HG02610 (cell line): ENCODE measurements around the gene ARSK.

ENCODE experiments used
- ATAC-seq: cut with Tn5 transposase; IDR thresholded peaks from one replicate; pipeline ENCODE4 v1.9.1; 2021; ENCODE audit warnings: mild to moderate bottlenecking, moderate library complexity; ENCODE audit not compliant: unreplicated experiment

ARSK gene, protein sequence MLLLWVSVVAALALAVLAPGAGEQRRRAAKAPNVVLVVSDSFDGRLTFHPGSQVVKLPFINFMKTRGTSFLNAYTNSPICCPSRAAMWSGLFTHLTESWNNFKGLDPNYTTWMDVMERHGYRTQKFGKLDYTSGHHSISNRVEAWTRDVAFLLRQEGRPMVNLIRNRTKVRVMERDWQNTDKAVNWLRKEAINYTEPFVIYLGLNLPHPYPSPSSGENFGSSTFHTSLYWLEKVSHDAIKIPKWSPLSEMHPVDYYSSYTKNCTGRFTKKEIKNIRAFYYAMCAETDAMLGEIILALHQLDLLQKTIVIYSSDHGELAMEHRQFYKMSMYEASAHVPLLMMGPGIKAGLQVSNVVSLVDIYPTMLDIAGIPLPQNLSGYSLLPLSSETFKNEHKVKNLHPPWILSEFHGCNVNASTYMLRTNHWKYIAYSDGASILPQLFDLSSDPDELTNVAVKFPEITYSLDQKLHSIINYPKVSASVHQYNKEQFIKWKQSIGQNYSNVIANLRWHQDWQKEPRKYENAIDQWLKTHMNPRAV

DNA sequence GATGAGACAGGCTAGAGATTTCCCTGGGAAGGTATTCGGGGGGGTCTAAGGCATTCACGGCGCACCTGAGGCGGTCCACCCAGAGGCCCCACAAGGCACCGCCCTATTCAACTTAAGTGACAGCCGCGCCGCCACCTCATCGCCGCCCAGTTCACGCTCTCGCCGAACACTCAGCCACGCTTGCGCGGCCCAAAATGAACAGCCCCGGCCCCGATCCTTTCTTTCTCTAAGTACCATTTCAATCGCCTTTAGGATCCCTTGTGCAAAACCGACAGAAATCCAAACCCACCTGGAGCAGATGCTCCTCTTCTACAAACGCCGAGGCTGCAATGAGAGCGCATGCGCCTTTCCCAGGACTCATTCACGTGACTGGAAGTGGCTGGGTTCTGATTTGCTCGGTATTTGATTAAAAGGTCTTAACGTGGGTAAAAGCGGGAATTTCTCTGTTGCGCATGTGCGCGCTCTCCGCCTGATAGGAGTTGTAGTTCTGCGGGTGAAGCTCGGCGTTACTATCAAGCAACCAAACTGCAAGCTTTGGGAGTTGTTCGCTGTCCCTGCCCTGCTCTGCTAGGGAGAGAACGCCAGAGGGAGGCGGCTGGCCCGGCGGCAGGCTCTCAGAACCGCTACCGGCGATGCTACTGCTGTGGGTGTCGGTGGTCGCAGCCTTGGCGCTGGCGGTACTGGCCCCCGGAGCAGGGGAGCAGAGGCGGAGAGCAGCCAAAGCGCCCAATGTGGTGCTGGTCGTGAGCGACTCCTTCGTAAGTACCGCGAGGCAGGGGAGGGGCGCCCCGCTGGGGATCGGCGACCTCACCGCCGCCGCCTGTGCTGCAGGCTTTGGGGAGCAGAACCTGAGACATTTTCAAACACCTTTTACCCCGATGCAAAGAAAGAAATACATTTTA, at the start of gene ARSK, which contains the start of gene SKIC3:
ARSK (plus strand) TSS at position 455 of the 902 bp plus-strand sequence; CDS start at position 633, 178 bp downstream.
SKIC3 (minus strand) TSS at position 331 of the 902 bp plus-strand sequence. CDS start 7,827 bp downstream, outside the sequence.
- ATAC-seq: peak; percentile 87

DNA sequence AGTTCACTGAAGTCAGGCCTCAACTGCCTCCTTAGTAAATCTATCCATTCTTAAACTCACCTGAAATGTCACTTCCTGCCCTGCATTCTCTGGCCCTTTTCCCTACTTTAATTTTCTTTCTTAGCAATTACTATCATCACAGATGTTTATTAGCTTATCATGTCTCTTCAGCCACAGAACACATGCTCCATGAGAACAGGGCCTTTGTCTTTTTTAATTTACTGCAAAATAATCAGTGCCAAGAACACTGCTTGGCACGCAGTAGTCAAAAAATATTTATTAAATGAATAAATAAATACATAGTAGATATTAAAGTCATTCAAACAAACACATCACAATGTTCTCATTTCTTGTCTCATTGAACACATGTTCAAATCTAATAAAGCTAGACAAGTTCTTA, 46.4 kb upstream of the ARSK start:
- ATAC-seq: no peak

DNA sequence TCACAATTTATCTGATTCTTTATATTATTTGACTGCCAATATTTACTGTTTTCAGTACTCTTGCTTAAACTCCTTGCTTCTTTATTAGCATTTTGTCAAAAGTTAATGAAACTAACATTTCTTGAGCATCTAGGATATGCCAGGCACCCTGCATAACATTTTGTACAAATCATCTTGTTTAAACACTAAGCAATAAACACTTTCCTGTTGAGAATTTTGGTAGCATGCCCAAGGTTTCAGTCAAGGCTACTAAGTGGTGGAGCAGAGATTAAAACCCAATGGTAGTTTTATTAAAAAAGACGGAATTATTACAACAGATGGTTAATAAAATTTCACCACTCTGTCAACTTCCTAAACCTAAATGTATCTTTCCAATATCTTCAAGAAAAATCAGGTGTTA, 43.3 kb upstream of the ARSK start:
- no peak for ATAC-seq

DNA sequence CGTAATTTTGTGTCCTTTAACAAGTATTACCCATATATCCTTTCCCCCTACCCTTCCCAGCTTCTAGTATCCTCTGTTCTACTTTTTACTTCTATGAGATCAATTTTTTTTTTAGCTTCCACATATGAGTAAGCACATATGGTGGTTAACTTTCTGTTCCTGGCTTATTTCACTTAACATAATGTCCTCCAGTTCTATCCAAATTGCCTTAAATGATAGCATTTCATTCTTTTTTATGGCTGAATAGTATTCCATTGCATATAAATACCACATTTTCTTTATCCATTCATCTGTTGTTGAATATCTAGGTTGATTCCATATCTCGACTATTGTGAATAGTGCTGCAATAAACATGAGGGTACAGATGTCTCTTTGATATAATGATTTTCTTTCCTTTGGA, 36.5 kb upstream of the ARSK start:
- no peak for ATAC-seq

DNA sequence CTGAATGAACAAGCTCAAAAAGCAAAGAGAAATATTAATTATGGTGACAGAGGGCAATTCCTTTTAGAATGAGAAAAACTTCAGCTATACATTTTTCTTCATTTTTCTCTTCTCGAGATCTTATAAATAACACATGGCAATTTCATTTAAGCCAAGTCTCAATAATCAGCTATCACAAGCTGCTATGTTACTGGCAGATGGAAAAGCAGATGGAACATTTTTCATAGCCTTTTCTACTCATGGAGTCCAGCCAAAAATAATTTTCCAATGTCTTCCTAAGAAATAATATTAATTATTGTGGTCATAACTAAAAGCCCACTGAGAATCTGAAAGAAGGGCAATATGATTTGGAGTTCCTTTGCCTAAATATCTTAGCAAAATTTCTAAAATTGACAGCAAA, 35.8 kb upstream of the ARSK start:
- no peak for ATAC-seq

DNA sequence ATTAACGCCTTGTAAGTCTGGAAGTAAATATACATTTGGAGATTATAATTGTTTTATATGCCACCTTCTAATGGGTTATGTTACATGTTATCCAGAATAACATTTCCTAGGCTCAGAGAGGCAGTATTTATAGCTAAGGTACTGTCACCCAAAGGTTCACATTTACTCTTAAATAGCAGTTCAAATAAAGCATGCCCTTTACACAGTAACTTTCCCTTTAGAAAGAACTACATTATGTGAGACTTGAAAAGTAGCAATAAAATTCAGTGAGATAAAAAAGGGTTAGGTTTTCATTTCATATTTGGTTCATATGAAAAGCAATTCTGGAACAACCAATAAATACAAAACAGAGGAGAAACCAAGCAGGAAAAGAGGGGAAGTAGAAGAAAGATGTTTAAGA, 35.2 kb upstream of the ARSK start:
- no peak for ATAC-seq

DNA sequence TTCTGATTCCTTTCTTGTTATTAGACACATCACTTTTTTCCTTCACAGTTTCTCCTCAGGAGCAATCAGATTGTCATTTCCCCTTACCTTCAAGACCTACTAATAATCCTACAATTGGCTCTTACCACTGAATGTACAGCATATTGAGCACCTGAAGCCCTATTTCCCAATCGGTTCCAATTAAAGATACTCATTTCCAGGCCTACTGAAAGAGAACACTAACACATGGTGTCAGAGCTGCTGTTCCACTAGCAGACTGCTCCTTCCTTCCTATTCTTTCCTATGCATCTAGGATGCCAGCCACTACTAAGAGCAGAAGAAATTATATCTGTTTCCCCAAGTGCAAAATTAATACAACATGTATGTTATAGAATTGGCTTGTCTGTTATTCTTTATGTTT, 34.7 kb upstream of the ARSK start:
- no peak for ATAC-seq

DNA sequence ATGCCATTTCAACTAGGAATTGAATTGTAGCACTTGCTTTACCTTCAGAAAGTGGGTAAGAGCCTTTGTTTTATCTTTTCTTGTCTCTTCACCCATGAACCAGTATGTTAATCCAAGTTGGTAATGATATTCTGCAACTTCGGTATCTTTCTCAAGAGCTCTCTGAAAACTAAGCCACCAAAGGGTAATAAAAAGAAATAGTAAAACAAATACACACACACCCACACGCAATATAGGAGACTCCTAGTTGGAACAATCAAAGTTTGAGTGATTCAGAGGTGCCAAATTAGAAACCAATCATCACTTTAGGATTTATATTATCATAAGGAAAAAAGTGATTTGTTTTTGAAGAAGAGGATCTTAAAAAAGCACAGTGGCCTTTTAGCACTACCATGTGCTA, 30.5 kb upstream of the ARSK start:
- no peak for ATAC-seq

DNA sequence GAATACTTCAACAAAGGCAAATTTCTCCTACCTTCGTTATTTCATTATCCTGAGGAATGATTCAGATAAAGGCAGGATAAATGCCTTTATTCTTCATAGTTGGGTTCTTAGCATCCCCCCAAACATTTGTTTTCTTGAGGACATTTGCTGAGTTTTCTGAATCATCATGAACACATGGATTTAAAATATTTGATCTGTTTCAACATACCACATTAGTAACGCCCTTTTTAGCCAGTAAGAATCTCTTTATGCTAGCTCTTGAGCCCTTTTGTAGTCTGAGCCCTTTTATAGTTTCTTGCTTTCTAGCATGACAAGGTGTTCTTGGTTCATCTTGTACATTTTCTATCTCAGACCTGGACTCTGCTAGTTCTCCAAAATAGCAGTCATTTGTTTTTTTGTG, 28.0 kb upstream of the ARSK start:
- no peak for ATAC-seq

DNA sequence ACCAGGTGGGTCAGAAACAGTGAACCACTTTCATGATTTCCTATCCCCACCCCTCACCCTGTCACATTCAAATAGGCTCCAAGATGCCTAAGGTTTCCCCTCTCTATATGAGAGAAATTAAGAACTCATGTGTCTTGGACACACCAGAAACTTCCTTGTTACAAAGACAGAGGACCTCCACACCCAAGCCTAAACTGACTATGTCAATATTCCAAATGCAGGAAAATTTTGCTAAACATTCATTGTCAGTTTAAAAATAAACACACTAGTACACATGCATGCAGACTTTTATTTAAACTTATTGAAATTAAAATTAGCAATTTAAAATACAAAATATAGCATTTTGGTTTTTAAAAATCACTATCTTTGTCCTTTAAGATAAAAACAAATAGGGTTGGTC, 26.3 kb upstream of the ARSK start:
- ATAC-seq: no peak

DNA sequence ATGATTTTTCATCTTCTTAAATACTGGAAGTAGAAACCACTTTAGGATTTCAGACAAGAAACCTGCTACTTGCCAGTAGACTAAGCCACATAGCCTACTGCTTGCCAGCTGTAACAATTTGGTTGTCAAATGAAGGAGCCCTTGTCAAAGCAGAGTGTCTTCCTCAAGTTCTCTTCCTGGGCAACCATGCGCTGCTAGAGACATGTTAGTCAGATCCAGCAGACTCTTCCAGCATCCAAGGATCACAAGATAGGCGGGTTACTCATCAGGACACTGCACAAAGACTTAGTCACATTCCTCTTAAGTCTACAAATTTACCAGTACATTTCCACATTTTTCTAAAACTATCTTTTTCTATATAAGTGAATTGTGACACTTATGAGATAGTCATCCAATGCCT, 24.5 kb upstream of the ARSK start:
- ATAC-seq: no peak

DNA sequence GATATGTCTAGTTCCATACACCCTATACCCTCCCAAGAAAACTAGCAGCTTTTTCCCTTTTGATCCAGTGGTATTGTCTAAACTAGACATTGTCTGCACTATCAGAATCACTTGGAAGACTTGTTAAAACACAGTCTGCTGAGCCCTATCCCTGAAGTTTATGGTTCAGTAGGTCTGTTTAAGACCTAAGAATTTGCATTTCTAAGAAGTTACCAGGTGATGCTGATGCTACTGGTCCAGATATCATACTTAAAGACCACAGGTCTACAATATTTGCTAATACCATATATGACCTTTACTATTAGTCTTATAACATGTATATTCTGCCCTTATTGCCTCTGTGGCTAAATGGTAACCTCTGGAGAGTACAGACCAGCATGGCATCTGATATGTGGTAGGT, 23.4 kb upstream of the ARSK start:
- peak; percentile 64 for ATAC-seq

DNA sequence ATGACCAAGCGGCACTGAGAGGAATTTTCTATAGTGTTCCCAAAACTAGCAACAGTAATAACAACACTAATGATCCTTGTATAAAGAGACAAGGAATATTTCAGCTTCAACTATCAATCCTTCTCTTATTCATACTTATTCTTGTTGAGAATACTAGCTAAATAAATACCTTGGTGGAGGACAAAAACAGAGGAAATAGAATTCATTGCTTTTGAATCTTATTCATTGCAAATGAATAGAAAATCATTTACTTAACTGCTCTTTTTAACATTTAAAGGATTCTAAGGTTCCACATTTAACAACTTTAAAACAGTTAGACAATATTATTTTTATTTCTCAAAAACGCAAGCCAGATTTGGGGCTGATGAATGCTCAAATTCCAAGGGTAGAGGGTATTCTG, 22.5 kb upstream of the ARSK start:
- no peak for ATAC-seq

DNA sequence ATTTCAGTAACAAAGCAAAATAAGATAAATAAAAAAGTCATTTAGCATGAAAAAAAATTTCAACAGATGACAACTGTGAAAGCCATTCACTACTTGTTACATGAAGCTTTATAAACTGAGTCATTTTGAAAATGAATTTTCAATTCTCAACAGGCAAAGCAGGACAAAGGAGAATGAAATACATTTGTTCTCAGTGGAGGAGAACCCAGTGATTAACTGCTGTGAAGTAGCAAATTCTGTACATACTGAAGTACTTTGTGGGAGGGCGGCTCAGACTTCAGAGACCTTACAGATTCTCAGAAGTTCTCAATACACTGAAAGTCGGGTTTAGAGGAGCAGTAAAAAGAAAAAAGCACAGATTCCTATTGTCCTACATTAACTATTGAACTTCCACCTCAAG, 21.8 kb upstream of the ARSK start:
- no peak for ATAC-seq

DNA sequence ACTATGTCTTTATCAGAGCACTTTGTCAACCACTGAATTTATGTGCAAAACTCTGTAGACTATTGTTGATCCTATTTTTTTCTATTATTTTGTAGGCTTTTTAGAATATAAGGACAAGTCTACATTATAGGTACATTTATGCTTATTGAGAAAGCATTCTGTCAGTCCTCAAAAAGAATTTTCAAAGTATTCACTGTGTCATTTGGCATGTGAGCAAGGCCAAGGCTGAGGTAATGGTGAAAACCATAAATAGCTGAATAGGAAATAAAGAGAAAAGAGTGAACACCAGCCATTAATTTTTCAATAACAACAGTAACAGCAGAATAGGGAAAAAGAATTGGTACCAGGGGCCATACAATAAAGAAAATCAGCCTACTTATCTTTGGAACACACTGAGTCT, 21.1 kb upstream of the ARSK start:
- ATAC-seq: no peak

DNA sequence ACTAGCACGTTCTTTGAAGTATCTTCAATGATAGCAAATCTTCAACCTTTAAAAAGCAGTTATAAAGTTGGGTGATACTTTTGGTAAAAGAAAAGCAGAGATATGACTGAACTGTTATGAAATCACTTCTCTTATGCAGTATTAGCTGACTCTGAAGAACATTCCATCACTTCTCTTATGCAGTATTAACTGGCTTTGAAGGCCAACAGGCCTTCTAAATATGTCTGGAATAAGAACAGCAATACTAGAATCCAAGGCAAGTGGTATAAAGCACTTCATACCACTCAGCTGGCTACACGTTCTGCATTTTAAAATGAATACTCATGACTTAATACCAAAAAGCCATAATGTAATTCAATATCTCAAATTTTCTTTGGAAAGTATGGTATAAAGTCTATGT, 17.4 kb upstream of the ARSK start:
- no peak for ATAC-seq

DNA sequence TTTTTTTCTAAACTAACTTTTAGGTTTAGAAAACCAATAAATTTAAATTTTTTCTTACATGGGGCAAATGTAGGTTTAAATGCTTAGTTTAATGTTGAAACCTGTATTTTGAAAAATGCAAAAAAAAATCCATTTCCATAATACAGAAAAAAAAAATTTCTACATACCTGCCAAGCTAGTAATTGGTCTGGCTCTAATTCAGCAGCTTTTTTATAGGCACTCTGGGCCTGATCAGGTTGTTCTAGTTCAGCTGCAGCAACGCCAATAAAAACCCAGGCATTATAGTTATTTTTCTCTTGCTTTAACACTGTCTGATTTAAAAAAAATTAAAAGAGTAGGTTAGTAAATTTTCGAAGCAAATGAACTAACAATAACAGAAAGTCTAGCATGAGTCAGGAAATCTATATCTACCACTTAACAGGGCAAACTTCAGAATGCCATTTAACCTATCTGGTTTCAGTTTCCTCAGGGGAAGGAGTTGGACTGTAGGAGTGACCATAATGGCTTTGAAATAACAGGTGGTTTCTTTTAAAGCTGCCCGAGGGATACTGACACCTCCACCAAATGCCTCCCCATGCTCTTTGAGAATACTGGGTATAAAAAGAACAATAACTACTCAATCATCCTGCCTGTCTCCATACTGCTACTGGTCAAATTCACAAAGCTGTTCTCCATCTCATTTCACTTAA, 11.7 kb upstream of the ARSK start:
- peak; percentile 67 for ATAC-seq

DNA sequence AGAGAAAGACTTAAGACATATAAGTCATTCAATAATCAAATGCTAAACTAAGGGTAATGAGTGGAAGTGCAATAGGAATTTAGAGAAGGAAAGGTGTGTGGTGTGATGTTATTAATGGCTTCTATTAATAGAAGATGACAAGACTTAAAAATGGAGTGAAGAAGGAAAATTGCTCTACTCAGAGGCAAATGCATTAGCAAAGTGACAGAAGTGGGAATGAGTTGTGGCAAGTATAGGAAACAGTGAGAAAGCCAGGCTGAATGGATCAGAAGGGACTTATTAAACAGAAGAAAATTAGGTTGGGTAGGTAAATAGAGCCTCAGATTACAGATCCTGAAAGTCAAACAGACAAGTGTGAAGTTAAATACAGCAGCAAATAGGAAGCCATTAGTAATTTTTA, 5.9 kb upstream of the ARSK start:
- ATAC-seq: no peak

DNA sequence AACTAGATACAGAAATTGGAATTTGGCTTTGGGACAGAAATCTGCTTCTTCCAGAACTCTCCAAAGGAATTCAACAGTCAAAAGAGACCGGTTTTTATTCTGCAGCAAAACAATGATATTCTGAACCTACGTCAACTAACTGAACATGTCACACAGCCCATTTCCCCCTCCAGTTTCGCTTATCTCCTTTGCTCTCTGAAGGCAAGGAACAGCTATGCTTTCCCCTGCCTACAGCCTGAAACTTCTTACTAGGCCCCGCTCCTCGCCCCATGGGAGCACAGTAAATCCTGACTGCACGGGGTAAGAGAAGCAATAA, 612 bp upstream of the ARSK start:
- peak; percentile 31 for ATAC-seq

DNA sequence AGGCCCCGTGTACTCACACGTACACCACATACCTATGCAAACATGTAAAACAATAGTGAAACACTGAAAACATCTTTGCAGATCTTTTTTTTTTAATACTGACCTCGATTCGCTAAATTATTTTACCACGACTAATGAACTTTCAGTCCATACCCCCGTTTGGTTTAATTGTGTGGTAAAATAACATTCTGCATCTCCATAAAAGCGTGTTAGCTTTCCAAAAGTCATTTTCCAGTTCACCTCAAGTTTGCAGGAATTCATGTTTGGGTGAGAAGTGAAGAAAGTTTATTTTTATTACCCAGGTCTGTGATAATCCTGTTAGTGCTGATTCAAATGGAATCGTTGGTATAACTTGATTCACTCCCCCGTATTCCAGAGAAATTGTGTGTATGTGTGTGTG, 652 bp downstream of the ARSK start:
- ATAC-seq: no peak

DNA sequence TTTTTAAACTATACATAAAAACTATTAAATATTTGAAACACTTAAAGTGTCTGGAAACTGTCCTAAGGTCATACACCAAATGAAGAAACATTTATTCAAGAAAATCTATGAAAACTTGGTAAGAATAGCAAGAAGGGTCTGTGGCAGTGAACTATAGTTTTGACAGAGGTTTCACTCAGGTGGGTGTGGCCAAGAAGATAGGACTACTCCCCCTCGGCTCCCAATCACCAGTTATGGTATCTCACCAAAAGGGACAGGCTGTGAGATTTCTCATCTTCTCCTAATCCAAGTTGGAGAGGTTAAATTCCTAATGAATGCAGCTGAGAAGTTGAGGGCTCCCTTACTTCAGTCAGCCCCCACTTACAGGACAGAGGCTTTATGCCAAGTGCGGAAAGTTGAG, 2.9 kb downstream of the ARSK start:
- ATAC-seq: no peak
